Gastroesophageal sphincter (tissue), 4 donors: ENCODE results near the gene LENG1. TPM values are rescaled to one million over a fixed set of nuclear protein-coding genes. Genes with fewer than 3 reads are reported as not detected.
"Not testable (repeated sequence)": the region's sequence is repeated elsewhere in the genome, so short reads cannot be mapped to it uniquely, and the experiment has no call there.

Experiments used
- ATAC-seq: fragments of 150-250 bp; one replicate; pipeline ENCODE4 v1.9.1; 2016; ENCODE audit warnings: mild to moderate bottlenecking, moderate library complexity
- H3K27ac ChIP-seq, 4 donors: fragments of 200-600 bp; sonication (generic) in 3 of 4; 1 replicate in 3 of 4; 2 replicates in 1 of 4; pipeline ENCODE4 v1.5.1; 2016 to 2019
- H3K27me3 ChIP-seq: fragments of 200-600 bp; sonication (generic); one replicate; pipeline ENCODE4 v1.5.1; 2019
- H3K36me3 ChIP-seq, 2 donors: fragments of 200-600 bp; sonication (generic); one replicate each; pipeline ENCODE4 v1.5.1; 2019; ENCODE audit warnings: control low read depth in 1 of 2
- H3K4me1 ChIP-seq, 3 donors: fragments of 200-600 bp; sonication (generic); 1 replicate in 2 of 3; 2 replicates in 1 of 3; pipeline ENCODE4 v1.5.1; 2016 to 2019; ENCODE audit warnings: control low read depth in 2 of 3
- H3K4me3 ChIP-seq, 2 donors: fragments of 200-600 bp; sonication (generic); one replicate each; pipeline ENCODE4 v1.5.1; 2019; ENCODE audit warnings: mild to moderate bottlenecking in 1 of 2, moderate library complexity in 1 of 2
- H3K9me3 ChIP-seq, 3 donors: fragments of 200-600 bp; sonication (generic); one replicate each; pipeline ENCODE4 v1.5.1; 2017 to 2019; ENCODE audit warnings: control low read depth in 2 of 3
- CTCF ChIP-seq, 4 experiments: fragments of 200-600 bp in 2 of 4; fragments of 450-650 bp in 2 of 4; sonication (generic) in 1 of 4; IDR thresholded peaks; one replicate each; pipeline ENCODE4 v1.5.1; 2017 to 2019; ENCODE audit warnings: antibody characterized with exemption in 4 of 4, mild to moderate bottlenecking in 2 of 4, moderate library complexity in 2 of 4
- EP300 ChIP-seq: sonication (generic); formaldehyde crosslinking; IDR thresholded peaks from one replicate; pipeline ENCODE4 v1.6.1; 2017; ENCODE audit warnings: antibody characterized with exemption, mild to moderate bottlenecking
- POLR2A ChIP-seq, 2 donors: fragments of 450-650 bp; IDR thresholded peaks; one replicate each; pipeline ENCODE4 v1.6.1; 2017; ENCODE audit warnings: antibody characterized with exemption in 2 of 2, mild to moderate bottlenecking in 2 of 2, moderate library complexity in 1 of 2
- POLR2AphosphoS5 ChIP-seq: sonication (generic); formaldehyde crosslinking; IDR thresholded peaks from one replicate; pipeline ENCODE4 v1.6.1; 2017; ENCODE audit warnings: antibody characterized with exemption
- WGBS, 2 donors: methylation state at CpG; one replicate each; pipeline ENCODE4 v1.1.5; 2018; ENCODE audit warnings: low coverage in 1 of 2; 5-methylcytosine and 5-hydroxymethylcytosine counted together
- total RNA-seq, 4 donors: library from RNA; depleted of rRNA; stranded (reverse); fragments of >200 nt; gene quantifications; one replicate each; pipeline ENCODE4 v1.1.0, GENCODE V29; 2016

Gene LENG1
- 10 to 100 TPM in 3 of 4 donors, 1 to 10 TPM in 1; 8.2 to 12.8 (median 11.1) TPM for total RNA-seq

GRCh38 chr19:54159352-54160181 lies at the start of gene LENG1:
Gene LENG1, minus strand, starts transcription at chr19:54159721. Its CDS starts 26 bp downstream, at chr19:54159695.
- Histone ChIP-seq H3K4me3 (peak within 1 kb of the TSS; percentile 56 to 88), H3K36me3 (peaks cover 0 to 37% of the 10 kb centered on the region in 2 donors), H3K27ac (peak within 1 kb of the TSS; percentile 89 to 99 (median 96)), H3K4me1 (peaks cover 0 to 53% (median 38%) of the 10 kb centered on the region in 3 donors), H3K9me3 (no peaks in the 10 kb centered on the region), H3K27me3 (peaks cover 5% of the 10 kb centered on the region)
- peak; percentile 61 to 64 for TF ChIP-seq POLR2A (IDR thresholded peaks at IDR 0.05)
- TF ChIP-seq POLR2AphosphoS5 = peak; percentile 85
- peak in 3 of 4 experiments; percentile 28 to 63 (median 42) for TF ChIP-seq CTCF (IDR thresholded peaks at IDR 0.05)
- TF ChIP-seq EP300 = no peak
- ATAC-seq = peak; percentile 96
- 0% methylated on average over 18 to 28 of the region's 72 CpGs for WGBS, 2 donors

GRCh38 chr19:54208784-54209057 lies 49.2 kb upstream of the LENG1 start:
- Histone ChIP-seq H3K27me3 (no peaks in the 10 kb centered on the region), H3K9me3 (no peaks in the 10 kb centered on the region), H3K36me3 (peaks cover 0 to 47% of the 10 kb centered on the region in 2 donors), H3K4me1 (peaks cover 0 to 71% (median 27%) of the 10 kb centered on the region in 3 donors), H3K4me3 (no peak overlapping the region), H3K27ac (peak overlapping the region in 3 of 4 donors; percentile 68 to 90 (median 82))
- TF ChIP-seq EP300 (no peak), POLR2AphosphoS5 (no peak), POLR2A (IDR thresholded peaks at IDR 0.05) (no peak), CTCF (IDR thresholded peaks at IDR 0.05) (no peak)
- WGBS, 2 donors = 67 to 72% methylated on average over 1 to 6 of the region's 8 CpGs
- no peak for ATAC-seq

GRCh38 chr19:54207983-54208783 lies 48.7 kb upstream of the LENG1 start:
- Histone ChIP-seq H3K36me3 (peaks cover 0 to 53% of the 10 kb centered on the region in 2 donors), H3K27ac (peak overlapping the region in 3 of 4 donors; percentile 68 to 90 (median 82)), H3K27me3 (no peaks in the 10 kb centered on the region), H3K4me3 (no peak overlapping the region), H3K4me1 (peaks cover 0 to 77% (median 32%) of the 10 kb centered on the region in 3 donors), H3K9me3 (no peaks in the 10 kb centered on the region)
- peak; percentile 71 for ATAC-seq
- TF ChIP-seq EP300 (no peak), POLR2A (IDR thresholded peaks at IDR 0.05) (peak in 1 of 2 donors; percentile 18), CTCF (IDR thresholded peaks at IDR 0.05) (no peak), POLR2AphosphoS5 (peak; percentile 43)
- 81 to 87% methylated on average over 5 to 7 of the region's 18 CpGs for WGBS, 2 donors

- H3K4me1 ChIP-seq = peaks cover 0 to 82% (median 36%) of the 10 kb centered on the region in 3 donors
- no peak overlapping the region for H3K4me3 ChIP-seq
- TF ChIP-seq POLR2A (IDR thresholded peaks at IDR 0.05) (no peak), EP300 (no peak), CTCF (IDR thresholded peaks at IDR 0.05) (no peak), POLR2AphosphoS5 (no peak)
- peaks cover 0 to 58% of the 10 kb centered on the region in 2 donors for H3K36me3 ChIP-seq
- 60% methylated on average over 5 of the region's 5 CpGs; no CpG with 5 or more reads in 1 of the 2 donors for WGBS, 2 donors
- ATAC-seq = no peak
- H3K9me3 ChIP-seq = no peaks in the 10 kb centered on the region
- H3K27me3 ChIP-seq = no peaks in the 10 kb centered on the region
- peak overlapping the region in 3 of 4 donors; percentile 29 to 60 (median 50) for H3K27ac ChIP-seq
Measured at GRCh38 chr19:54207676-54207982, 48.1 kb upstream of the LENG1 start.

- not testable (repeated sequence) for H3K27me3 ChIP-seq, ATAC-seq, H3K4me3 ChIP-seq, H3K9me3 ChIP-seq
- 69% methylated on average over 19 of the region's 23 CpGs; no CpG with 5 or more reads in 1 of the 2 donors for WGBS, 2 donors
- H3K27ac ChIP-seq = peak overlapping the region in 3 of 4 donors; percentile 29 to 60 (median 50)
- H3K4me1 ChIP-seq = peaks cover 0 to 87% (median 39%) of the 10 kb centered on the region in 3 donors
- H3K36me3 ChIP-seq = peaks cover 0 to 63% of the 10 kb centered on the region in 2 donors
Measured at GRCh38 chr19:54207193-54207592, 47.7 kb upstream of the LENG1 start.
